C1 segment of cervical spinal cord (tissue), 14 donors: Measurements from ENCODE around the gene KDM1B.
A peak's percentile ranks its signal among the peaks of the same experiment; 100 is the strongest.

Experiments used
- DNase-seq, 14 donors: peaks; one replicate each; lab custom pipeline; 2025; lab: John Stamatoyannopoulos, UW

The KDM1B gene

GRCh38 chr6:18155150-18155863 is at the start of gene KDM1B:
Gene KDM1B, plus strand, starts transcription at chr6:18155422. Its CDS starts 4,474 bp downstream, at chr6:18159896.
- DNase-seq: peak; percentile 79 to 99 (median 98)

GRCh38 chr6:18107061-18107460 is 48.2 kb upstream of the KDM1B start:
- no peak for DNase-seq

- no peak for DNase-seq
Measured at GRCh38 chr6:18110162-18110561, 45.1 kb upstream of the KDM1B start.

GRCh38 chr6:18115356-18115755 is 39.9 kb upstream of the KDM1B start:
- no peak for DNase-seq

- no peak for DNase-seq
Measured at GRCh38 chr6:18117136-18117535, 38.1 kb upstream of the KDM1B start.

GRCh38 chr6:18118330-18118729 is 36.9 kb upstream of the KDM1B start:
- DNase-seq: peak in 2 of 14 donors; percentile 5 to 68

- DNase-seq: no peak
Measured at GRCh38 chr6:18119236-18119635, 36.0 kb upstream of the KDM1B start.

GRCh38 chr6:18121580-18122127 is 33.6 kb upstream of the KDM1B start:
- no peak for DNase-seq

GRCh38 chr6:18122128-18123093 is 32.8 kb upstream of the KDM1B start, which contains the start of gene NHLRC1:
Gene NHLRC1, minus strand, starts transcription at chr6:18122677. Its CDS starts 71 bp downstream, at chr6:18122606.
- DNase-seq: peak; percentile 19 to 86 (median 76)

- no peak for DNase-seq
Measured at GRCh38 chr6:18126121-18126520, 29.1 kb upstream of the KDM1B start.

- DNase-seq: no peak
Measured at GRCh38 chr6:18132346-18132745, 22.9 kb upstream of the KDM1B start.

GRCh38 chr6:18135171-18135570 is 20.1 kb upstream of the KDM1B start:
- DNase-seq: no peak

- DNase-seq: no peak
Measured at GRCh38 chr6:18136260-18136659, 19.0 kb upstream of the KDM1B start.

GRCh38 chr6:18138906-18139305 is 16.3 kb upstream of the KDM1B start:
- DNase-seq: no peak

- no peak for DNase-seq
Measured at GRCh38 chr6:18139935-18140621, 15.1 kb upstream of the KDM1B start.

- DNase-seq: no peak
Measured at GRCh38 chr6:18141805-18142590, 13.2 kb upstream of the KDM1B start.

GRCh38 chr6:18142591-18142861 is 12.7 kb upstream of the KDM1B start:
- DNase-seq: no peak

- no peak for DNase-seq
Measured at GRCh38 chr6:18147160-18147559, 8.1 kb upstream of the KDM1B start.

GRCh38 chr6:18147616-18148015 is 7.6 kb upstream of the KDM1B start:
- DNase-seq: no peak

- no peak for DNase-seq
Measured at GRCh38 chr6:18148304-18149025, 6.8 kb upstream of the KDM1B start.
